NCI-H82 treated with DMSO at 0.1 percent for 48 hours (cell line): ENCODE measurements around the gene HOXD9.

Experiments
- DNase-seq: peaks from one replicate; lab custom pipeline; 2025; ENCODE audit not compliant: unreplicated experiment; lab: John Stamatoyannopoulos, UW

Gene HOXD9

GRCh38 chr2:176164611-176165369, 42.3 kb downstream of the HOXD9 start:
- no peak for DNase-seq

DNA sequence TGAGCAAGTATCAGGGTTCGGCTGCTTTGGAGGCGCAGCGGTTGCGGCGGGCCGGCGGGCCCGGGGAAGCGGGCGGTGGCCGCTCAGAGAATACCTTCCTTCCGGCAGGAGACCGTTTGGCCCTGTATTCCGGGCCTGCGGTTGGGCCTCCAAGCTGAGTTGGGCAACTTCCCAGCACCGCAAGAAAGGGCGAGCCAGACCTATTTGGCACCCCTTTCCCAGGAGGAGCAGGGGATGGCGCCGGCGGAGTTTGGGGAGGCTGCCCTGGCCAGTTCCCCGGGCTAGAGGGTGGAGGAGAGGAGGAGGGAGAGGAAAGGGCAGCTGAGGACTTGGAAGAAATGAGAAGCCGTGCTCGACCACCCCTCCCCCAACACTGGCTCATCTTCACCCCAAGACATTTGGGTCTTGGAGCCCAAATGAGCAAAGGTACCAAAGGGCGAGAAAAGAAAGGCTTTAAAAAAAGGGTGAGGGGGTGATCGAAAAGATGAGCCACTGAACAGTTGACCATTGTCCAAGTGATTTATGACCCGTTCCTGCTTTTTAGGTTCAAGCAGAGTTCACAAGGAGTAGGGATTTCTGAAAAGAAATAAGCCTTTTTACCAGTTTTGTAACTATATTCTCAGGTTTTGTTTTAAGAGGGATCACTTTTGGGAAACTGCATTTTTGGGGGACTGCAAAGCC, 43.0 kb downstream of the HOXD9 start:
- no peak for DNase-seq

DNA sequence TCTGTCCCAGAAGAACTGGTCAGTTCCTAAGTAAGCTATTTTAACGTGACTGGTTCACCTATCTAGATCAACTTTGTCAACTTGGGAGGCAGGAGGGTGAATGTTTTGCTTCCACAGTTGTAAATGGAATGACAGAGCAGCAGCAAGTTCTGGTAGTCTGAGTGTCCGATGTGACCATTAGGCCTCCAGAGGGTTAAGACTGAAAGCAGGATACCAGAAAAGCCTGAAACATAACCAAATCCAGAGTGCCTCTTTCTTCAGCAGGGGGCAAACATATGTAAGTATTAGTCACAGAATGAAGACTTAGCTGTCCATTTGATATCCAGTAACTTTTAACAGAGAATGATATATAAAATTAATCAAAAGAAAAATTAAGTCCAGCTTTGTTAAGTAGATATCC, 43.8 kb downstream of the HOXD9 start:
- no peak for DNase-seq

GRCh38 chr2:176167398-176167797, 44.9 kb downstream of the HOXD9 start:
- DNase-seq: no peak

DNA sequence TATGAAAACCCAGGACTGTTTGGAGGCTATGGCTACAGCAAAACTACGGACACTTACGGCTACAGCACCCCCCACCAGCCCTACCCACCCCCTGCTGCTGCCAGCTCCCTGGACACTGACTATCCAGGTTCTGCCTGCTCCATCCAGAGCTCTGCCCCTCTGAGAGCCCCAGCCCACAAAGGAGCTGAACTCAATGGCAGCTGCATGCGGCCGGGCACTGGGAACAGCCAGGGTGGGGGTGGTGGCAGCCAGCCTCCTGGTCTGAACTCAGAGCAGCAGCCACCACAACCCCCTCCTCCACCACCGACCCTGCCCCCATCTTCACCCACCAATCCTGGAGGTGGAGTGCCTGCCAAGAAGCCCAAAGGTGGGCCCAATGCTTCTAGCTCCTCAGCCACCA, 46.7 kb downstream of the HOXD9 start:
- no peak for DNase-seq

DNA sequence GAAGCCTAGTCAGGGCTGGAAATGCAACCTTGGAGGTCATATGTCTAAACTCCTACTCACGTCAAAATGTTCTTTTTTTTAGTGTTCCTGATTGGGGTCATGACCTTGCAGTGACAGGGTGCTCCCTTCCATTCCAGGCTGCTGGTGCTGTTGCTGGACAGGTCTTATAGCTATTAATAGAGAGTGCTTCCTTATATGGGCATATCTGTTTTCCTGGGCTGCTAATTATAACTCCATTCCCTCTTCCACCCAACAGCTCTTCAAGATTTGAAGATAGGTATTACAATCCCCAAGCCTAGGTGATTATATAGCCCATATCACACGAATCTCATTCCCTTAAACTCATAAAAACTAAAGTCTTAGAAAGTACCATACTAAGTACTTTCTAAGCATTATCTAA, 47.2 kb downstream of the HOXD9 start:
- DNase-seq: no peak

DNA sequence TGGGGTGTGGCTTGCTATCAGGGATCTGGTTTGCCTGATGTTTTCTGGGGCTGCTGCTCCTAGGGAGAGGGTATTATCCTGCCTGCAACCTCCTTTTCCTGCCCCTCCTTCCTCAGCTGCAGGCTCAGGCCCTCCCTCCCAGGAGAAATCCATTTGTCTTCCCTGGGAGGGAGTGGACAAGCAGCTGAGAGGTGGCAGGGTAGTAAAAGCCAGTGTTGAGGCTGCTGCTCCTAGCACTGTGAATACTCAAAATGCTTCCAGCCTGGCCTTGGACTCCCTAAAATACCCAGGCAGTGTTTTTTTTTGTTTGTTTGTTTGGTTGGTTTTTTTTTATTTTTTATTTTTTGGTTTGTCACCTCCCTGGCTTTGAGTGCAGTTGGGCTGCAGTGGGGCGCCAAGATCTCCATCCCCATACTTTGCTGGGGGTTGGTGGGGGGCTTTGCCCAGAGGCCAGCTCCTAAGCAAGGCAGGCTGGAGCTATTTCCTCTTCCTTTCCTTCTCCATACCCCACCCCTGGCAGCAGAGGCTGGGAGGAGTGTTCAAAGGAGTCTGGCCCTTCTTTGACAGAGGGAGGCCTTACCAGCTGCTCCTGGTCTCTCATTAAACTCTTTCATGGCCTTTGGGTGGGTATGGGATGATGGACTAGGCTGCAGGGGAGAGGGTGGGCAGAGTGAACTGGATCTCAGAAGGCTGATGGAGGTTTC, 48.2 kb downstream of the HOXD9 start:
- DNase-seq: no peak

DNA sequence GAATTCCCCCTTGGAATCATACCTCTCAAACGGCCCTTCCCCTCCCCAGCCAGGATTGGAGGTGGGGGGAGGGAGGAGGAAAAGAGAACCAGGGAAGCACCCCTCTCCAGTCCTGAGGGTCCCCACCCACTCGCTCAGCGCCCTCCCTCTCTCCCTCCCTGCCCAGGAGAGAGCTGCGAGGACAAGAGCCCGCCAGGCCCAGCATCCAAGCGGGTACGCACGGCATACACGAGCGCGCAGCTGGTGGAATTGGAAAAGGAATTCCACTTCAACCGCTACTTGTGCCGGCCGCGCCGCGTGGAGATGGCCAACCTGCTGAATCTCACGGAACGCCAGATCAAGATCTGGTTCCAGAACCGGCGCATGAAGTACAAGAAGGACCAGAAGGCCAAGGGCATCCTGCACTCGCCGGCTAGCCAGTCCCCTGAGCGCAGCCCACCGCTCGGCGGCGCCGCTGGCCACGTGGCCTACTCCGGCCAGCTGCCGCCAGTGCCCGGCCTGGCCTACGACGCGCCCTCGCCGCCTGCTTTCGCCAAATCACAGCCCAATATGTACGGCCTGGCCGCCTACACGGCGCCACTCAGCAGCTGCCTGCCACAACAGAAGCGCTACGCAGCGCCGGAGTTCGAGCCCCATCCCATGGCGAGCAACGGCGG, 49.0 kb downstream of the HOXD9 start:
- no peak for DNase-seq

GRCh38 chr2:176172007-176172894, 49.7 kb downstream of the HOXD9 start:
- no peak for DNase-seq

- no peak for DNase-seq
Measured at GRCh38 chr2:176172895-176173566, 50.5 kb downstream of the HOXD9 start.

GRCh38 chr2:176173567-176174381, 51.3 kb downstream of the HOXD9 start:
- DNase-seq: no peak

DNA sequence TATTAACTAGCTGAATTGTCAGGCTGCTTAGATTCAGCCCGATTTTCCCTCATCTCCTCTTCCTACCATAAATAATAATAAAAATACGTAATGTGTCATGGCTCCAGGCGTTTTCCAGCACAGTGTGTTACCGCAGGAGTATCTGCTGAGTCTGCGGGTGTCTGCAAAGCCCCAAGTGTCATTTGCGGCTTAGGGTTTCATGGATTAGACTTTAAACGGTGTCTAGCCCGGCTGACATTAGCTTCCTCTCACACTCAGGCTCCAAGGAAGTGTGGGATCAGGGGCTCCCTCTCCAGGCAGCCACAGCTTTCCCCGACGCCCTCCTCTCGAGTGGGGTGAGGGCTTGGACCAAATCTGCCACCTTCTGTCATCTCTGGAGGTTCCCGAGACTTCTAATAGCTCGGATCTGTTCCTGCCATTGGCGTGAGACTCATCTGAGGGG, 51.9 kb downstream of the HOXD9 start:
- peak; percentile 59 for DNase-seq
